ENCODE data around the gene SCCPDH.
"Not testable (repeated sequence)": the region's sequence is repeated elsewhere in the genome, so short reads cannot be mapped to it uniquely, and the experiment has no call there.

SCCPDH gene

DNA sequence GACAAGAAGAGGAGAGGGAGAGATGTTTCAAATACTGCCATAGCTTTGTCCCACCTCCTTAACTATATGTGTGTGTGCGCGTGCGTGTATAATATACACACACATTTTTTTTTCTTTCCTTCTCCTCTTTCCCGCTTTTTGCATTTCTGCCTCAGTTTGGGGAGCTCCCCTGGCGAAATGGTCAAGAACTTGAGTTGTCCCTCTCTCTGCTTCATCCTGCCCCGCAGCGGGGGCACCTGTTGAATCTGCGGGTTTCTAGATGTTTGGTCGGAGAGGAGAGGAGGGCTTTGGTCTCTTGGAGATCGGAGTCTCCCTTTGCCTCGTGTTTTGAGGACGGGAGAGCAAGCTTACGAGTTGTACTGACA lies 504 bp downstream of the SCCPDH start:
- Histone ChIP-seq H3K9me3 (ENCODE audit: control insufficient read depth, insufficient read depth, low read length) (peaks cover 6% of the 10 kb centered on the region; the same call in 1 of the 2 replicates), H3K36me3 (ENCODE audit: insufficient read depth, low read length) (0 out of 2 replicates have a peak, but pooled peaks cover 3% of the 10 kb centered on the region), H3K4me1 (ENCODE audit: insufficient read depth, low read length) (no peaks in the 10 kb centered on the region), H3K9ac (ENCODE audit: low read depth, low read length) (peak overlapping the region; percentile 82)

DNA sequence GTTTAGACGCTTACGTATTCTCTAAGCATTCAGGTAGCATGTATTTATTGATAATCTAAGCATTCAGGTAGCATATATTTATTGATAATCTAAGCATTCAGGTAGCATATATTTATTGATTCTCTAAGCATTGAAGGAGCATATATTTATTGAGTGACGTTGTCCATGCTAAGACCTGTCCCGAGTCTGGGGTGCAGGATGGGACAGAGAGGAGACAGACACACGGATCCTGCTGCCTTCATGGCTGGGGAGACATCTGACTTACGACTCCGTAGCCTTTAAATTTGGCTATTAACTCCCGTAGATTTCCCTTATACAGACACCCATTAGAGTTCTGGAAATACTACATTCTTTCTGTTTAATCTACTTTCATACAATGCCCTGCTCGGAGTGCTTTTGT lies 982 bp downstream of the SCCPDH start:
- Histone ChIP-seq H3K36me3 (ENCODE audit: insufficient read depth, low read length) (peaks cover 6% of the 10 kb centered on the region; the same call in 1 of the 2 replicates), H3K4me1 (ENCODE audit: insufficient read depth, low read length) (no peaks in the 10 kb centered on the region), H3K9ac (ENCODE audit: low read depth, low read length) (0 out of 2 replicates have a peak overlapping the region, but pooled peaks have one; percentile 82), H3K9me3 (ENCODE audit: control insufficient read depth, insufficient read depth, low read length) (peaks cover 11% of the 10 kb centered on the region)

DNA sequence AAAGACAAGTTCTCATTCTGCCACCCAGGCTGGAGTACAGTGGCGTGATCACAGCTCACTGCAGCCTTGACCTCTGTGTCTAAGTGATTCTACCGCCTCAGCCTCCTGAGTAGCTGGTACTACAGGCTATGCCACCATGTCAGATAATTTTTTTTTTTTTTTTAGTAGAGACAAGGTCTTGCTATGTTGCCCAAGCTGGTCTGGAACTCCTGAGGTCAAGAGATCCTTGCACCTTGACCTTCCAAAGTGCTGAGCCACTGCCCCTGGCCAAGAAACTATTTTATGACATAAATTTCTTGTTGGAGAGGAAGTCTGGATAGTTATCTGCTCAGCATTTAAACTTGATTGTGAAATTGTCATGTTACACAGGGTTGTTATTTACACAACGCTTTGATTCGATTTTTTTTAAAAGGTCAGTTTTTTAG lies 2.1 kb downstream of the SCCPDH start:
- Histone ChIP-seq H3K9ac (ENCODE audit: low read depth, low read length) (no peak overlapping the region), H3K36me3 (ENCODE audit: insufficient read depth, low read length) (peaks cover 6% of the 10 kb centered on the region; the same call in 1 of the 2 replicates), H3K4me1 (ENCODE audit: insufficient read depth, low read length) (no peaks in the 10 kb centered on the region), H3K9me3 (ENCODE audit: control insufficient read depth, insufficient read depth, low read length) (peaks cover 14% of the 10 kb centered on the region)

DNA sequence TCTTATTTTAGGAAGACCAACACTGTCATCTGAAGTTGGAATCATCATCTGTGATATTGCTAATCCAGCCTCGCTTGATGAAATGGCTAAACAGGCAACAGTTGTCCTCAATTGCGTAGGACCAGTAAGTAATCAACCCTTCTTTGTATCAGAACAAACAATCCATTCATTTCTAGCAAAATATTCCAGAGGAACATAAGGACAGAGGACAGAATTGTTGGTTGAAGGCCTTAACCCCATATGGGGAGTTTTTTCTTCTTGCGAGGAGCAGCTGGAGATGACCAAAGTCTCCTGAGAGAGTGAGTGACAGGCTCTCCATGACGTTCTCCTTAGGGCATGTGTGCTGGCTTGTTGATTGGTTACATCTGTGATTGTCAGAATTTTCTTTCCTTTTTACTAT lies 2.7 kb downstream of the SCCPDH start:
- Histone ChIP-seq H3K9me3 (ENCODE audit: control insufficient read depth, insufficient read depth, low read length) (peaks cover 14% of the 10 kb centered on the region), H3K4me1 (ENCODE audit: insufficient read depth, low read length) (no peaks in the 10 kb centered on the region), H3K36me3 (ENCODE audit: insufficient read depth, low read length) (peaks cover 6% of the 10 kb centered on the region; the same call in 1 of the 2 replicates), H3K9ac (ENCODE audit: low read depth, low read length) (no peak overlapping the region)

DNA sequence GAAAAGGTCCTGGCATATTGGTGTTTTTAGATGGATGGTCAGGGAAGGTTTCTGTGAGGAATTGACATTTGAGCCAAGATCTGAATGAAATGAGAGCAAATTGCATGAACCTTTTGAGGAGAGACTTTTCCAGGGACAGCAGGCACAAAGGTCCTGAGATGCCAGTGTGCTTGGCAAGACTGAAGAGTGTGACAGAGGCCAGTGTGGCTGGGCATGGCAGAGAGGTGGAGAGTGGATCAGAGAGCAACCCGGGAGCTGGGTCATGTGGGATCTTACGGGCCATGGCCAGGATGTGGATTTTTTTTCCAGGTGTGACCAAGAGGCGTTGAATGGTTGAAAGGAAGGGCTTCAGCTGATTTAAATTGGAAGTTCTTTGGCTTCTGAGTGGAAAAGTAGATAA lies 3.4 kb downstream of the SCCPDH start:
- no peak overlapping the region for H3K9ac ChIP-seq (ENCODE audit: low read depth, low read length)
- peaks cover 14% of the 10 kb centered on the region for H3K9me3 ChIP-seq (ENCODE audit: control insufficient read depth, insufficient read depth, low read length)
- H3K4me1 ChIP-seq (ENCODE audit: insufficient read depth, low read length) = no peaks in the 10 kb centered on the region
- H3K36me3 ChIP-seq (ENCODE audit: insufficient read depth, low read length) = peaks cover 6% of the 10 kb centered on the region; the same call in 1 of the 2 replicates

DNA sequence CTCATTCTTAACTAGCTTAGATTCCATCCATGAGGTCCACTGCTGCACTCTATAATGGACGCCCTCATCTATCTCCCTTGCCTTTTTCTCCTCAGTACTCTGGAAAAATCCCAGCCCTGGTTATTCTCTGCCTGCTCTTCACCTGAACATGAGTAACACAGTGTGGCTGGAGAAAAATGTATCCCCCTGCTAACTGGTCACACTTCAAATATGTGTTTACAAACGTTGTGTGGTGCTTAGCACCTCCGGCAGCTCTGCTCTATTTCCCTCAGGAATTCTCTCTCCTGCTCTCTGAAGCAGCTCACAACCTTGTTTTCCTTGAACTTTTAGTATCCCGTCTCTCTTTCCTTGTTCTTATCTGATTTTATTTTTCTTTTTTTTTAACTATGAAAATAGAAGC lies 4.1 kb downstream of the SCCPDH start:
- H3K36me3 ChIP-seq (ENCODE audit: insufficient read depth, low read length) = peaks cover 6% of the 10 kb centered on the region; the same call in 1 of the 2 replicates
- H3K4me1 ChIP-seq (ENCODE audit: insufficient read depth, low read length) = no peaks in the 10 kb centered on the region
- H3K9ac ChIP-seq (ENCODE audit: low read depth, low read length) = no peak overlapping the region

DNA sequence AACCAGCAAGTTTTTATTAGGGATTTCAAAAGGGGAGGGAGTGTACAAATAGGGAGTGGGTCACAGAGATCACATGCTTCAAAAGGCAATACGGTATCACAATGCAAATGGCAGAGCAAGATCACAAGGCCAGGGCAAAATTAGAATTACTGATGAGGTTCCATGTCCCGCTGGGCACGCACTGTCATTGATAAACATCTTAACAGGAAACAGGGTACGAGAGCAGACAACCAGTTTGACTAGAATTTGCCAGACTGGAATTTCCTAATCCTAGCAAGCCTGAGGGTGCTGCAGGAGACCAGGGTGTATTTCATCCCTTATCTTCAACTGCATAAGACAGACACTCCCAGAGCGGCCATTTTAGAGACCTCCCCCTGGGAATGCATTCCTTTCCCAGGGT lies 4.8 kb downstream of the SCCPDH start:
- H3K9ac ChIP-seq (ENCODE audit: low read depth, low read length); H3K4me1 ChIP-seq (ENCODE audit: insufficient read depth, low read length); H3K36me3 ChIP-seq (ENCODE audit: insufficient read depth, low read length): not testable (repeated sequence)
- H3K9me3 ChIP-seq (ENCODE audit: control insufficient read depth, insufficient read depth, low read length) = peaks cover 14% of the 10 kb centered on the region

More for the DNA sequence above, 4.1 kb downstream of the SCCPDH start:
- H3K9me3 ChIP-seq (ENCODE audit: control insufficient read depth, insufficient read depth, low read length) = peaks cover 14% of the 10 kb centered on the region

DNA sequence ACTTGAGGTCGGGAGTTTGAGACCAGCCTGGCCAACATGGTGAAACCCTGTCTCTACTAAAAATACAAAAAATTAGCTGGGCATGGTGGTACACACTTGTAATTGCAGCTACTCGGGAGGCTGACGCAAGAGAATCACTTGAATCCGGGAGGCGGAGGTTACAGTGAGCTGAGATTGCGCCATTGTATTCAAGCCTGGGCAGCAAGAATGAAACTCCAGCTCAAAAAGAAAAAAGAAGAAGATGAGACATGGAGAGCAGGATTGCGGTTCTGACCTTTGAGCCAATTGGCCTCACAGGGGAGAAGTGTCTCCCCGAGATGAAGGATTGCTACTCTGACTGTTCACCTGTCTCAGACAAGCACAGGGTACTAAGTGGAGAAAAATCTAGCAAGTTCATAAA lies 6.6 kb downstream of the SCCPDH start:
- Histone ChIP-seq H3K4me1 (ENCODE audit: insufficient read depth, low read length) (no peaks in the 10 kb centered on the region), H3K36me3 (ENCODE audit: insufficient read depth, low read length) (peaks cover 6% of the 10 kb centered on the region; the same call in 1 of the 2 replicates), H3K9me3 (ENCODE audit: control insufficient read depth, insufficient read depth, low read length) (peaks cover 14% of the 10 kb centered on the region), H3K9ac (ENCODE audit: low read depth, low read length) (no peak overlapping the region)

DNA sequence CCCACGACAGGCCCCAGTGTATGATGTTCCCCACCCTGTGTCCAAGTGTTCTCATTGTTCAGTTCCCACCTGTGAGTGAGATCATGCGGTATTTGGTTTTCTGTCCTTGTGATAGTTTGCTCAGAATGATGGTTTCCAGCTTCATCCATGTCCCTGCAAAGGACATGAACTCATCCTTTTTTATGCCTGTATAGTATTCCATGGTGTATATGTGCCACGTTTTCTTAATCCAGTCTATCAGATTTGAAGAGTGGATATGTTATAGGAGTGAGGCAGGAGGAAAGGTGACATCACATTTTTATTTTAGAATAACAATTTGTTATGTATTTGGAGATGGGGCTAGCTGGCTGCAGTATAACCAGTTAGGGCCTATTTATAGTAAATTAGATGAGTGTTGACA lies 7.7 kb downstream of the SCCPDH start:
- peaks cover 14% of the 10 kb centered on the region for H3K9me3 ChIP-seq (ENCODE audit: control insufficient read depth, insufficient read depth, low read length)
- not testable (repeated sequence) for H3K36me3 ChIP-seq (ENCODE audit: insufficient read depth, low read length); H3K9ac ChIP-seq (ENCODE audit: low read depth, low read length); H3K4me1 ChIP-seq (ENCODE audit: insufficient read depth, low read length)

DNA sequence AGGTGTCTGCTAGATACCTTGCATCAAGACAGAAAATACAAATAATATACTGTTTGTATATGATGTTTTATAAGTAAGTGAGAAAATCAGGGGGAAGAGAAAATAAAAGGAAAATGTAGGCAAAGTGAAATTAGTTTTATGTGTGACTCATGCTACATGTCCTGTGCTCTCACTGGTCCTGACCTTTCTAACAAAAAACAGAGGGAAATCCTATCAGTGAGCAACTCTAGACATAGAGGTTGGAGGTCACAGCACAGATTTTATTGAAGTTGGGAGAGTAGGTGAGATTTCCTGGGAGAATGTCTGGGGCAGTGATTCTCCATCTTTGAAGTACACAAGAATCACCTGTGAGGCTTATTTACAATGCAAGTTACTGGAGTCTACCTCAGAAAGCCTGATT lies 9.5 kb downstream of the SCCPDH start:
- Histone ChIP-seq H3K36me3 (ENCODE audit: insufficient read depth, low read length) (peaks cover 3% of the 10 kb centered on the region; the same call in 1 of the 2 replicates), H3K9ac (ENCODE audit: low read depth, low read length) (no peak overlapping the region), H3K4me1 (ENCODE audit: insufficient read depth, low read length) (no peaks in the 10 kb centered on the region), H3K9me3 (ENCODE audit: control insufficient read depth, insufficient read depth, low read length) (peaks cover 9% of the 10 kb centered on the region)

DNA sequence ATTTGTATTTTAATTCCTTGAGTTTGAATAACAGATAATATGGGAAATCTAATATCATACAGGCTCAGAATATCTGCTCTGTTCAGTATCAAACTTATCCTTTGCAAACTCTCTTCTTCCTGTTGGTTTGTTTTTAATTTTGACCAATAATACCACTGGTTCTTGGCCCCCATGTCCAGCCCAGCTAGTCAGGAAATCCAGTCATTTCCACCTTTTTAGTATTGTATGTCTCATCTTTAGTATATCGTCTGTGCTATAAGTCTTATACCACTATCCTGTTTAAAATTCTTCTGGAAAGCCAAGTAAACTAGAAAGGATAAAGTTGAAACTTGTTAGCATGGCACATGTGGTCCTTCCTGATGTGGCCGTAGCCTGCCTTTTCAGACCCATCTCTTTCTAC lies 10.7 kb downstream of the SCCPDH start:
- Histone ChIP-seq H3K4me1 (ENCODE audit: insufficient read depth, low read length) (no peaks in the 10 kb centered on the region), H3K36me3 (ENCODE audit: insufficient read depth, low read length) (peaks cover 3% of the 10 kb centered on the region; the same call in 1 of the 2 replicates), H3K9ac (ENCODE audit: low read depth, low read length) (no peak overlapping the region), H3K9me3 (ENCODE audit: control insufficient read depth, insufficient read depth, low read length) (peaks cover 6% of the 10 kb centered on the region)

DNA sequence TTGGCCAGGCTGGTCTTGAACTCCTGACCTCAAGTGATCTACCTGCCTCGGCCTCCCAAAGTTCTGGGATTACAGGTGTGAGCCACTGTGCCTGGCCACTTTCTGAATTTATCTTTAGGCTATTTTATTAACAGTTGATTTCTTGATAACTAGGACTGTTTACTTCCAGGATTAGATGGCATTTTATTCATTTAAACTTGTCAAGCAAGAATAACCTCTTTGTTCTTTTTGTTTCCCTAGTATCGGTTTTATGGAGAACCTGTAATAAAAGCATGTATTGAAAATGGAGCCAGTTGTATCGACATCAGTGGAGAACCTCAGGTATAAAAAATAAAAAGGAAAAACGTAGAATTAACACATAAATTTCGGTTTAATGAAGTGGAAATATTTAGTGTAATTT lies 11.5 kb downstream of the SCCPDH start:
- 0 out of 2 replicates have a peak, but pooled peaks cover 2% of the 10 kb centered on the region for H3K36me3 ChIP-seq (ENCODE audit: insufficient read depth, low read length)
- H3K9me3 ChIP-seq (ENCODE audit: control insufficient read depth, insufficient read depth, low read length) = no peaks in the 10 kb centered on the region

DNA sequence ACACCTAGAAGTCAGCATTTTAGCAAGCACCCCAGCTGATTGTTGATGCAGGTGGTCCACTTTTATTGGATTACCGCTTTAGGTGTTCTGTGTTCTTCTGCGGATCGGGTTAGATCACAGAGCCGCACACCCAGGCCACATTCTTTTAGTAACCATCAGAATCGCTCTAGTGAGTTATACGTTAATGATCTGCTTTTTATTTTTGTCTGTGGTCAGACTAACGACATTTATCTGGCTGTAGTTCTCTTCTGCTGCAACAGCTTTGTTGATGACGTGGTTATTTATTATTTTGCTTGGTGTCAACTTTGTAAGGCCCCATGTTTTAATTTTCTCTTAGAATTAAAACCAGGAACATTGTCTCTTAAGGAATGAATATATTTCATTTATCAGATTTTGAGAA lies 18.2 kb downstream of the SCCPDH start:
- Histone ChIP-seq H3K9ac (ENCODE audit: low read depth, low read length) (no peak overlapping the region), H3K4me1 (ENCODE audit: insufficient read depth, low read length) (no peaks in the 10 kb centered on the region), H3K36me3 (ENCODE audit: insufficient read depth, low read length) (0 out of 2 replicates have a peak, but pooled peaks cover 3% of the 10 kb centered on the region), H3K9me3 (ENCODE audit: control insufficient read depth, insufficient read depth, low read length) (no peaks in the 10 kb centered on the region)

More for the DNA sequence above, 11.5 kb downstream of the SCCPDH start:
- Histone ChIP-seq H3K4me1 (ENCODE audit: insufficient read depth, low read length) (no peaks in the 10 kb centered on the region), H3K9ac (ENCODE audit: low read depth, low read length) (no peak overlapping the region)

DNA sequence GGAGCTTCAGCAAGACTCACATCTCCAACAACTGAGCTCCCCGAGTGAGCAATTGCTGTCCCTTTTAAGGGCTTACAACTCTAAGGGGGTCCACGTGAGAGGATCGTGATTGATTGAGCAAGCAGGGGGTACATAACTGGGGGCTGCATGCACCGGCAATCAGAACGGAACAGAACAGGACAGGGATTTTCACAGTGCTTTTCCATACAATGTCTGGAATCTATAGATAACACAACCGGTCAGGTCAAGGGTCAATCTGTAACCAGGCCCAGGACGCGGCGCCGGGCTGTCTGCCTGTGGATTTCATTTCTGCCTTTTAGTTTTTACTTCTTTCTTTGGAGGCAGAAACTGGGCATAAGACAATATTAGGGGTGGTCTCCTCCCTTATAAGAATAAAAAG lies 21.9 kb downstream of the SCCPDH start:
- not testable (repeated sequence) for H3K36me3 ChIP-seq (ENCODE audit: insufficient read depth, low read length); H3K4me1 ChIP-seq (ENCODE audit: insufficient read depth, low read length); H3K9me3 ChIP-seq (ENCODE audit: control insufficient read depth, insufficient read depth, low read length); H3K9ac ChIP-seq (ENCODE audit: low read depth, low read length)

DNA sequence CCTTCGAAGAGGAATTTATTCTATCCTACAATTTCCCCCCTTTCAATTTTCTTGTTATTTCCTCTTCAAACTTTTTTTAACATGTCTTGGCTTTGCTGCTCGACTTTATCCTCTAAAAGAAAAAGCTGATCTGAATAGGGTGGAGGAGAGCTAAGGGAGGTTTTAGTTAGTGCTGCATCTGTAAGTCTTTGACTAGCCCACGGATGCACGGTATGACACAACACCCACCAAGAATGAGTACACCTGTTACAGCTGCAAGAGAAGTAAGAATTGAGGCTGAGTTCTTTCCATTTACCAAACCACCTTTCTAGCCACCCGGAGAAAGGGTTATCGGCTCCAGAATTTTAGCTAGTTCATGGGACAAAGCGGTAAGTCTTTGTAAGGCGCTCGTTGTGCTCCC lies 23.8 kb downstream of the SCCPDH start:
- Histone ChIP-seq H3K9me3 (ENCODE audit: control insufficient read depth, insufficient read depth, low read length) (no peaks in the 10 kb centered on the region), H3K4me1 (ENCODE audit: insufficient read depth, low read length) (no peaks in the 10 kb centered on the region), H3K36me3 (ENCODE audit: insufficient read depth, low read length) (no peaks in the 10 kb centered on the region), H3K9ac (ENCODE audit: low read depth, low read length) (no peak overlapping the region)

DNA sequence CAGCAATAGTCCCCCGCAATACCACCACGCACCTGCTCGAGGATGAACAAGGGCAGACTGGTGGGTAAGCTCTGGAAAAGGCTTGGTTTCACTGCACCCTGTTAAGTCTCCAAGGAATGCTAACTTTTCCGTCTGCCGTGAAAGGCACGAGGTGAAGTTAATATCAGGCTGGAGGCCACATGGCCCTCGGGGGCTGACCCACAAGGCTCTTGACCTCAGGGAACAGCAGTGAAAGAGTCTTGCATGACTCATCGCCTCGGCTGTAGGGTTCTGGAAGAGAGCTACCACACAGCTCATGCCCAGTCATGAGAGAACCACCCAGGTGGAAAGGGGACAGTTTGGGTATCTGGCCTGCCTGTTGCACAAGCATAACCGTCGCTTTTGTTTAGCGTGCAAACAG lies 24.7 kb downstream of the SCCPDH start:
- Histone ChIP-seq H3K36me3 (ENCODE audit: insufficient read depth, low read length) (no peaks in the 10 kb centered on the region), H3K9ac (ENCODE audit: low read depth, low read length) (no peak overlapping the region), H3K9me3 (ENCODE audit: control insufficient read depth, insufficient read depth, low read length) (no peaks in the 10 kb centered on the region), H3K4me1 (ENCODE audit: insufficient read depth, low read length) (no peaks in the 10 kb centered on the region)
